Measurements from ENCODE around the gene DISP1. TPM values are rescaled to one million over a fixed set of nuclear protein-coding genes. Genes with fewer than 3 reads are reported as not detected.

Gene DISP1
- total and polyA plus RNA-seq, 10 of the 15 experiments (the other 5 are each of a cell fraction or from before 2014, with no cell fraction given): 0.11 to 1.4 (median 0.72) TPM

DNA sequence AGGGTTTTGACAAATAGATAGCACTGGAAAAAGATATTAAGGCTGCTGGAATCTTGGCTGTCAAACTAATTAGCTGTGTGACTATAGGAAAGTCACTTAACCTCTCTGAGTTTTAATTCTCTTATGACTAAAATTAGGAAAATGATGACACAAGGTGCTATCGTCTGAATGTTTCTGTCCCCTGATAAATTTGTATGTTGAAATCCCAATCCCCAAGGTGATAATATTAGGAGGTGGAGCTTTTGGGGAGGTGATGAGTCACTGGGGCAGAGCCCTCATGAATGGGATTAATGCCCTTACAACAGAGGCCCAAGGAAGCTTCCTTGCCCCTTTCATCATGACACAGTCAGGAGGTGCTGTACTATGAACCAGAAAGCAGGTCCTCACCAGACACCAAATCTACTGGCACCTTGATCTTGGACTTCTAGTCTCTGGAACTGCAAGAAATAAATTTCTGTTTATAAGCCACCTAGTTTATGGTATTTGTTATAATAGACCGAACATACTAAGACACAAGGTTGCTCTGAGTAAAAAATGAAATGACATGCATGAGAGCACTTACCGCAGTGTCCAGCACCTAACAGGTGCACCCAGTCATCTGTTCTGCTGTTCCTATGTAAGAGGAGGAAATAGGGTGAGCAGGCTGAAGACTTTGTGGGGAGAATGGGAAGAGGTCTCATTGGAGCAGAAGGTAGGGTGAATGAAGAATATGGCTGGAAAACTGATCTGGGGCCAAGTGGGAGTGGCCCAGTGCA, 26.3 kb upstream of the DISP1 start:
- CTCF ChIA-PET: interaction anchor here (0.9 to 1.2 kb wide), 4 partner anchors 8 to 335 kb away, joined by 3 read pairs; no protein-coding TSS in a partner anchor
- FAIRE-seq: no peak

DNA sequence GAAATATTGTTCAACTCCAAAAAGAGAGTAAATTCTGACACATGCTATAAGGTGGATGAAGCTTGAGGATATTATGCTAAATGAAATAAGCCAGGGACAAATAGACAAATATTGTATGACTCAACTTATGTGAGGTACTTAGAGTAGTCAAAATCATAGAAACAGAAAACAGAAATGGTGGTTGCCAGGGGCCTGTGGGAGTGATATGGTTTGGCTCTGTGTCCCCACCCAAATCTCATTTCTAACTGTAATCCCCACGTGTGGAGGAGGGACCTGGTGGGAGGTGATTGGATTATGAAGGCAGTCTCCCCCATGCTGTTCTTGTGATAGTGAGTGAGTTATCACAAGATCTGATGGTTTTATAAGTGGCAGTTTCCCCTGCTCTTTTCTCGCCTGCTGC, 24.7 kb upstream of the DISP1 start:
- H3K9me3 ChIP-seq (replicated peaks; ENCODE audit: control insufficient read depth, insufficient read depth, low read length): peaks cover 7% of the 10 kb centered on the region
- intact Hi-C loops (cut with micrococcal nuclease; ENCODE audit: unreplicated experiment) (loop anchor here (5.0 kb wide), 1 partner anchor 452 kb away; no protein-coding TSS in a partner anchor), in situ Hi-C loops (cut with MboI) (no loop called here)
- CTCF ChIA-PET: interaction anchor here (1.0 kb wide), 1 partner anchor 335 kb away, joined by 3 read pairs; no protein-coding TSS in a partner anchor
- SMC1A ChIA-PET (ENCODE audit: uncharacterized antibody, unreplicated experiment): no interaction called here
- 45% methylated on average over 2 of the region's 2 CpGs for WGBS (ENCODE audit: insufficient coverage, insufficient replicate concordance, low lambda C conversion rate, missing lambda C conversion rate)
- no peak overlapping the region for H2AFZ ChIP-seq (ENCODE audit: control insufficient read depth, low read depth, low read length)
- no TSS peak for BruUV-seq (replicated peaks)
- POLR2A ChIA-PET: no interaction called here
- H3K27me3 ChIP-seq (replicated peaks in 1 of 2; ENCODE audit: control insufficient read depth in 2 of 2, insufficient read depth in 2 of 2, low read length in 1 of 2): peaks cover 0 to 2% of the 10 kb centered on the region in 2 experiments; a peak in 2 of 4 replicates
- H3K27ac ChIP-seq (ENCODE audit: control insufficient read depth, insufficient read depth): no peak overlapping the region
- H3K4me2 ChIP-seq (ENCODE audit: control insufficient read depth, insufficient read depth): no peak overlapping the region
- H3K4me1 ChIP-seq (ENCODE audit: control insufficient read depth, insufficient read depth, low read length): no peaks in the 10 kb centered on the region
- TF ChIP-seq NR2C2 (IDR thresholded peaks at IDR 0.05; ENCODE audit: borderline replicate concordance, control insufficient read depth, insufficient read length, low read depth) (no peak), WRNIP1 (IDR thresholded peaks at IDR 0.05; ENCODE audit: borderline replicate concordance, low read depth, low read length) (no peak), MEF2A (IDR thresholded peaks at IDR 0.05; ENCODE audit: insufficient read depth, low read depth, low read length) (no peak), MYC (IDR thresholded peaks at IDR 0.05; ENCODE audit: insufficient read depth, insufficient read length, insufficient replicate concordance, low read length, severe bottlenecking) (no peak)
- DNase-seq (ENCODE audit: low read depth, low spot score): no peak
- no peak overlapping the region for H3K9ac ChIP-seq (ENCODE audit: control insufficient read depth, insufficient read depth, low read length)
- FAIRE-seq: no peak
- no peak for ATAC-seq
- H4K20me1 ChIP-seq (ENCODE audit: control insufficient read depth, insufficient read depth): no peaks in the 10 kb centered on the region
- no peaks in the 10 kb centered on the region for H3K36me3 ChIP-seq (ENCODE audit: control insufficient read depth in 2 of 2, insufficient read depth in 2 of 2, low read length in 1 of 2)
- RAD21 ChIA-PET (ENCODE audit: unreplicated experiment): no interaction called here
- no peak overlapping the region for H3K4me3 ChIP-seq
- H3K79me2 ChIP-seq (ENCODE audit: control insufficient read depth, insufficient read depth, low read length): no peaks in the 10 kb centered on the region

More for the DNA sequence above, 26.3 kb upstream of the DISP1 start:
- ATAC-seq: peak; percentile 82
- DNase-seq (ENCODE audit: low read depth, low spot score): no peak
- Histone ChIP-seq H4K20me1 (ENCODE audit: control insufficient read depth, insufficient read depth) (no peaks in the 10 kb centered on the region), H3K9me3 (replicated peaks; ENCODE audit: control insufficient read depth, insufficient read depth, low read length) (peaks cover 7% of the 10 kb centered on the region), H3K79me2 (ENCODE audit: control insufficient read depth, insufficient read depth, low read length) (no peaks in the 10 kb centered on the region), H3K36me3 (ENCODE audit: control insufficient read depth in 2 of 2, insufficient read depth in 2 of 2, low read length in 1 of 2) (no peaks in the 10 kb centered on the region), H3K27me3 (replicated peaks in 1 of 2; ENCODE audit: control insufficient read depth in 2 of 2, insufficient read depth in 2 of 2, low read length in 1 of 2) (peaks cover 0 to 2% of the 10 kb centered on the region in 2 experiments; a peak in 2 of 4 replicates), H3K4me3 (no peak overlapping the region), H3K4me1 (ENCODE audit: control insufficient read depth, insufficient read depth, low read length) (no peaks in the 10 kb centered on the region), H2AFZ (ENCODE audit: control insufficient read depth, low read depth, low read length) (no peak overlapping the region), H3K27ac (ENCODE audit: control insufficient read depth, insufficient read depth) (no peak overlapping the region), H3K4me2 (ENCODE audit: control insufficient read depth, insufficient read depth) (no peak overlapping the region), H3K9ac (ENCODE audit: control insufficient read depth, insufficient read depth, low read length) (no peak overlapping the region)
- BruUV-seq (replicated peaks): no TSS peak
- intact Hi-C loops (cut with micrococcal nuclease; ENCODE audit: unreplicated experiment): no loop called here
- WGBS (ENCODE audit: insufficient coverage, insufficient replicate concordance, low lambda C conversion rate, missing lambda C conversion rate): 26% methylated on average over 3 of the region's 3 CpGs
- in situ Hi-C loops (cut with MboI): no loop called here
- ChIA-PET POLR2A (no interaction called here), RAD21 (ENCODE audit: unreplicated experiment) (no interaction called here), SMC1A (ENCODE audit: uncharacterized antibody, unreplicated experiment) (interaction anchor here (0.7 kb wide), 1 partner anchor 12 kb away, joined by 4 read pairs; no protein-coding TSS in a partner anchor)
- TF ChIP-seq LARP7 (IDR thresholded peaks at IDR 0.05): no peak
- peak; percentile 57; the same call in 1 of the 2 replicates for TF ChIP-seq PAX5 (IDR thresholded peaks at IDR 0.05; ENCODE audit: borderline replicate concordance, low read depth, low read length)
- peak; percentile 70 for TF ChIP-seq TCF12 (IDR thresholded peaks at IDR 0.05; ENCODE audit: low read depth, low read length)
- 0 out of 2 replicates have a peak, but pooled peaks have one; percentile 31 for TF ChIP-seq TCF3 (IDR thresholded peaks at IDR 0.05; ENCODE audit: borderline replicate concordance, insufficient read depth, low read depth, low read length)
- TF ChIP-seq RUNX3 (IDR thresholded peaks at IDR 0.05; ENCODE audit: low read length): peak; percentile 67

Data from GM12878 (cell line).